Left ventricle myocardium inferior (tissue), 1 donor: ENCODE measurements around the gene ASPDH. TPM values are rescaled to one million over a fixed set of nuclear protein-coding genes. Genes with fewer than 3 reads are reported as not detected.

Source experiments
- DNase-seq: peaks from one replicate; pipeline ENCODE4 v3.0.0-alpha.2; 2020
- H3K27ac ChIP-seq: fragments of 200-600 bp; replicated peaks from 2 replicates; pipeline ENCODE4 v1.8.0; 2021
- H3K27me3 ChIP-seq: fragments of 200-600 bp; 2 replicates; pipeline ENCODE4 v1.8.0; 2021; ENCODE audit warnings: low read depth
- H3K36me3 ChIP-seq: fragments of 200-600 bp; 2 replicates; pipeline ENCODE4 v1.8.0; 2021
- H3K4me1 ChIP-seq: fragments of 200-600 bp; 2 replicates; pipeline ENCODE4 v1.8.0; 2021
- H3K4me3 ChIP-seq: fragments of 200-600 bp; 2 replicates; pipeline ENCODE4 v1.8.0; 2021; ENCODE audit warnings: mild to moderate bottlenecking, moderate library complexity
- H3K9me3 ChIP-seq: fragments of 200-600 bp; replicated peaks from 2 replicates; pipeline ENCODE4 v1.8.0; 2021
- CTCF ChIP-seq: fragments of 200-600 bp; IDR thresholded peaks from 2 replicates; pipeline ENCODE4 v1.8.0; 2021; ENCODE audit warnings: antibody characterized with exemption, mild to moderate bottlenecking, borderline replicate concordance
- intact Hi-C: fragments of 100-400 bp; cut with micrococcal nuclease; formaldehyde crosslinking; loops from one replicate; pipeline ENCODE4 v1.11.0; 2022
- total RNA-seq: library from RNA; stranded (reverse); fragmentation: NEBNext Ultra II Directional; extraction: Animal tissue kit (Norgen Biotek cat#: 25700); gene quantifications from one replicate; pipeline ENCODE4 v1.2.1, GENCODE V29; 2021
- donor health status: DM: no; HTN: yes; CAD: no; lungs with severe emphysema.

ASPDH gene
- total RNA-seq, 1 donor from 2014 or later = not detected

DNA sequence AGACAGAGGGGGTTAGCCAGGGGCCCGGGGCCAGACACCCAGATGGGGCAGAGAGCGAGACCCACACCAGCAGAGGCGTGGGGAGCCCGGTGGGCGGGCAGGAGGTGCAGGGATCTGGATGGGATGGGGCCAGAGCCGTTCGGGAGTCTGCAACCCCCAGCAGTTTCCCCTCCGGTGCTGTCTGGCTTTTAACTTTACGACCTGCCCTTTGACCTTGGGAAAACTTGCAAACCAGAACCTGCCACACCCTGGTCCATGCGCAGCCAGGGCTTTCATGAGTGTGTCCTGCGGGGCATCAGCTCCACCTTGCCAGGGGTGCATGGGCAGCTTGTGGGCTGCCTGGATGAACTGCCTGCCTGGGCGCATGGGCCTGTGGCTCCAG lies 12.5 kb downstream of the ASPDH start:
- Histone ChIP-seq H3K36me3 (peaks cover 5% of the 10 kb centered on the region), H3K9me3 (no peaks in the 10 kb centered on the region), H3K27me3 (no peaks in the 10 kb centered on the region), H3K4me3 (peak overlapping the region; percentile 70), H3K4me1 (peaks cover 8% of the 10 kb centered on the region), H3K27ac (peak overlapping the region; percentile 98)
- no peak for TF ChIP-seq CTCF
- intact Hi-C loops = no loop called here
- no peak for DNase-seq

GRCh38 chr19:50500753-50501151 lies 13.0 kb downstream of the ASPDH start:
- TF ChIP-seq CTCF = no peak
- Histone ChIP-seq H3K9me3 (no peaks in the 10 kb centered on the region), H3K4me1 (peaks cover 8% of the 10 kb centered on the region), H3K27ac (peak overlapping the region; percentile 98), H3K36me3 (peaks cover under 1% of the 10 kb centered on the region), H3K4me3 (peak overlapping the region; percentile 70), H3K27me3 (no peaks in the 10 kb centered on the region)
- peak; percentile 86 for DNase-seq
- intact Hi-C loops = no loop called here

DNA sequence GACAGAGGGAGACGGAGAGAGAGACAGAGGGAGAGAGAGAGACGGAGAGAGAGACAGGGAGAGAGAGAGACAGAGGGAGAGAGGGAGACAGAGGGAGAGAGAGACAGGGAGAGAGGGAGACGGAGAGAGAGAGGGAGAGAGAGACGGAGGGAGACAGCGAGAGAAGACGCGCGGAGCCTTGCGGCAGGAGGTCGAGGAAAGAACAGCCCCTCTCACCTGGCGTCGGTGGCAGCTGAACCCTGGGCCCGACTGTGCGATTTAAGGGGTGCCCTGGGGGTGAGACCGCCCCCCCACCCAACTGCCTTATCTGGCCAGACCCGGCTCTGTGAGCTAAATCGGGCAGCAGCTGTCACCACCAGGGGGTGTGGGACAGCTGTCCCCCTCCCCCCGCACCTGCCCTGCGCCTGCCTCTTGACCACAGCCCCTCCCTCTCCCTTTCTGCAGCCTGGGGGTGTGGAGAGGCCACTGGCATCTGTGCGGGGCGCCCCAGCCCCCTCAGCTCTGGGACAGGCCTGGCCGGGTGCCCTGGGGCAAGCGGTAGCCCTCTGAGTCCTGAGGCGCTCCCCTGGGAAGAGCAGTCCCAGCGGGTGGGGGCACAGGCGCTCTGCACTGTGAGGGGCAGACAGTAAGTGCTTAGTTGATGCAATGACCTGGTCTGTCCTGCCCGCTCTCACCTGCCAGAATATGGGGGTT lies 13.5 kb downstream of the ASPDH start:
- Histone ChIP-seq H3K36me3 (no peaks in the 10 kb centered on the region), H3K27me3 (no peaks in the 10 kb centered on the region), H3K4me3 (peak overlapping the region; percentile 70), H3K4me1 (peaks cover 8% of the 10 kb centered on the region), H3K9me3 (no peaks in the 10 kb centered on the region), H3K27ac (peak overlapping the region; percentile 98)
- intact Hi-C loops = no loop called here
- no peak for TF ChIP-seq CTCF
- DNase-seq = peak; percentile 83

- Histone ChIP-seq H3K27ac (peak overlapping the region; percentile 68), H3K4me3 (peak overlapping the region; percentile 51), H3K27me3 (no peaks in the 10 kb centered on the region), H3K4me1 (peaks cover 8% of the 10 kb centered on the region), H3K9me3 (no peaks in the 10 kb centered on the region), H3K36me3 (no peaks in the 10 kb centered on the region)
- no peak for TF ChIP-seq CTCF
- no peak for DNase-seq
- intact Hi-C loops = no loop called here
Measured at GRCh38 chr19:50498219-50499056, 15.3 kb downstream of the ASPDH start.

DNA sequence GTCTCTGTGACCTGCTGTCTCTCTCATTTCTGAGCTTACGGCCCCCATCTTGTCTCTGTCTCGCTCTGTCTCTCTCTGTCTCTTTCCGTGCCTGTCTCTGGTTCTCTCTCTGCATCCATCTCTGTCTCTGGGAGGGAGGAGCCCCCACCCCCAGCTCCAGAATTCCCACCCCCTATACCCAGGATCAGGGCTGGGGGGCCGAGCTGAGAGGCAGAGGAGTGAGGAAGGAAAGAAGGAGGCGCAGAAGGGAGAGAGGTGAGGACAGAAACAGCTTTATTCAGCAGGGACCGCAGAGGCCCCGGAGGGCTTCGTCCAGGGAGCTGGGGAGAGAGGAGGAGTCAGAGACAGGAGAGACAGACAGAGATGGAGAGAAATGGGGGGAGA lies 16.7 kb downstream of the ASPDH start:
- Histone ChIP-seq H3K4me1 (peaks cover 3% of the 10 kb centered on the region), H3K36me3 (no peaks in the 10 kb centered on the region), H3K4me3 (peak overlapping the region; percentile 6), H3K9me3 (no peaks in the 10 kb centered on the region), H3K27me3 (no peaks in the 10 kb centered on the region), H3K27ac (peak overlapping the region; percentile 56)
- intact Hi-C loops = no loop called here
- TF ChIP-seq CTCF = no peak
- DNase-seq = peak; percentile 49
